Neural progenitor cell (in vitro differentiated cells): ENCODE measurements around the gene PITPNM3. TPM values are rescaled to one million over a fixed set of nuclear protein-coding genes. Genes with fewer than 3 reads are reported as not detected.
A peak's percentile ranks its signal among the peaks of the same experiment; 100 is the strongest.

Source experiments
- DNase-seq: peaks from one replicate; pipeline ENCODE4 v3.0.0-alpha.2; 2016; ENCODE audit warnings: low spot score
- H2AFZ ChIP-seq: fragments of 200-600 bp; sonication (generic); replicated peaks from 2 replicates; pipeline ENCODE4 v1.6.1; 2016; ENCODE audit warnings: antibody characterized with exemption
- H3F3A ChIP-seq: fragments of 200-600 bp; sonication (generic); 2 replicates; pipeline ENCODE4 v1.6.1; 2016; ENCODE audit warnings: antibody characterized with exemption, low read depth
- H3K27ac ChIP-seq: fragments of 200-600 bp; sonication (generic); 2 replicates; pipeline ENCODE4 v1.5.1; 2016; ENCODE audit warnings: mild to moderate bottlenecking
- H3K27me3 ChIP-seq: fragments of 200-600 bp; sonication (generic); 2 replicates; pipeline ENCODE4 v1.6.1; 2016; ENCODE audit warnings: mild to moderate bottlenecking, moderate library complexity
- H3K36me3 ChIP-seq: fragments of 200-600 bp; sonication (generic); 2 replicates; pipeline ENCODE4 v1.5.1; 2016
- H3K4me1 ChIP-seq: fragments of 200-600 bp; sonication (generic); 2 replicates; pipeline ENCODE4 v1.6.1; 2016; ENCODE audit warnings: mixed run types
- H3K4me2 ChIP-seq: fragments of 200-600 bp; sonication (generic); 2 replicates; pipeline ENCODE4 v1.6.1; 2016
- H3K4me3 ChIP-seq: fragments of 200-600 bp; sonication (generic); 2 replicates; pipeline ENCODE4 v1.5.1; 2016
- H3K79me2 ChIP-seq: fragments of 200-600 bp; sonication (generic); 2 replicates; pipeline ENCODE4 v1.6.1; 2016; ENCODE audit warnings: low read depth
- H3K9ac ChIP-seq: fragments of 200-600 bp; sonication (generic); 2 replicates; pipeline ENCODE4 v1.6.1; 2016
- H3K9me3 ChIP-seq: fragments of 200-600 bp; sonication (generic); 2 replicates; pipeline ENCODE4 v1.5.1; 2016; ENCODE audit warnings: low read depth
- H4K20me1 ChIP-seq: fragments of 200-600 bp; sonication (generic); 2 replicates; pipeline ENCODE4 v1.6.1; 2016; ENCODE audit warnings: low read depth
- H3K27ac Mint-ChIP-seq: 3 replicates; pipeline ENCODE4 v1.8.0; 2021; ENCODE audit warnings: mixed read lengths
- H3K27me3 Mint-ChIP-seq: 2 replicates; pipeline ENCODE4 v1.8.0; 2022; ENCODE audit warnings: low read depth, mild to moderate bottlenecking, inconsistent platforms, moderate library complexity, mixed read lengths; ENCODE audit not compliant: insufficient read depth
- H3K36me3 Mint-ChIP-seq: 3 replicates; pipeline ENCODE4 v1.8.0; 2021; ENCODE audit warnings: mixed read lengths
- H3K4me1 Mint-ChIP-seq: 3 replicates; pipeline ENCODE4 v1.8.0; 2021; ENCODE audit warnings: mixed read lengths
- H3K4me3 Mint-ChIP-seq: 3 replicates; pipeline ENCODE4 v1.8.0; 2021; ENCODE audit warnings: mild to moderate bottlenecking, moderate library complexity, mixed read lengths
- H3K9me3 Mint-ChIP-seq: 3 replicates; pipeline ENCODE4 v1.8.0; 2020; ENCODE audit warnings: mixed read lengths
- CTCF ChIP-seq: fragments of 200-600 bp; sonication (generic); IDR thresholded peaks from 2 replicates; pipeline ENCODE4 v1.5.1; 2017; ENCODE audit warnings: antibody characterized with exemption, mild to moderate bottlenecking
- EZH2 ChIP-seq: fragments of 200-600 bp; sonication (generic); IDR thresholded peaks from 2 replicates; pipeline ENCODE4 v1.6.1; 2017; ENCODE audit warnings: antibody characterized with exemption, mild to moderate bottlenecking, moderate library complexity
- EZH2phosphoT487 ChIP-seq: fragments of 200-600 bp; sonication (generic); IDR thresholded peaks from 2 replicates; pipeline ENCODE4 v1.6.1; 2017; ENCODE audit warnings: antibody characterized with exemption
- total RNA-seq: library from RNA; depleted of rRNA; stranded (reverse); fragments of >200 nt; gene quantifications from 2 replicates; pipeline ENCODE4 v1.2.3, GENCODE V29; 2015; ENCODE audit warnings: low replicate concordance

Gene PITPNM3
- total RNA-seq, 1 donor from 2014 or later: 2.8 TPM

- Mint-ChIP-seq H3K27ac (peak overlapping the region; percentile 8), H3K9me3 (peaks cover 2% of the 10 kb centered on the region), H3K27me3 (peaks cover 4% of the 10 kb centered on the region), H3K4me1 (peaks cover 12% of the 10 kb centered on the region), H3K4me3 (no peak overlapping the region), H3K36me3 (no peaks in the 10 kb centered on the region)
- no peaks in the 10 kb centered on the region for H4K20me1 ChIP-seq
- H3K4me1 ChIP-seq: peaks cover 6% of the 10 kb centered on the region
- no peaks in the 10 kb centered on the region for H3K9me3 ChIP-seq
- H3K27ac ChIP-seq: no peak overlapping the region
- H3K4me3 ChIP-seq: no peak overlapping the region
- no peaks in the 10 kb centered on the region for H3K36me3 ChIP-seq
- no peaks in the 10 kb centered on the region for H3K27me3 ChIP-seq
- no peaks in the 10 kb centered on the region for H3K79me2 ChIP-seq
- TF ChIP-seq EZH2: no peak
- no peak for TF ChIP-seq CTCF
- TF ChIP-seq EZH2phosphoT487: no peak
- DNase-seq: no peak
- H3F3A ChIP-seq: no peaks in the 10 kb centered on the region
- no peak overlapping the region for H3K9ac ChIP-seq
- no peak overlapping the region for H3K4me2 ChIP-seq
- no peak overlapping the region for H2AFZ ChIP-seq
Observed at GRCh38 chr17:6503641-6504195, 52.6 kb downstream of the PITPNM3 start.

- DNase-seq: no peak
Observed at GRCh38 chr17:6502871-6503509, 53.4 kb downstream of the PITPNM3 start.

DNA sequence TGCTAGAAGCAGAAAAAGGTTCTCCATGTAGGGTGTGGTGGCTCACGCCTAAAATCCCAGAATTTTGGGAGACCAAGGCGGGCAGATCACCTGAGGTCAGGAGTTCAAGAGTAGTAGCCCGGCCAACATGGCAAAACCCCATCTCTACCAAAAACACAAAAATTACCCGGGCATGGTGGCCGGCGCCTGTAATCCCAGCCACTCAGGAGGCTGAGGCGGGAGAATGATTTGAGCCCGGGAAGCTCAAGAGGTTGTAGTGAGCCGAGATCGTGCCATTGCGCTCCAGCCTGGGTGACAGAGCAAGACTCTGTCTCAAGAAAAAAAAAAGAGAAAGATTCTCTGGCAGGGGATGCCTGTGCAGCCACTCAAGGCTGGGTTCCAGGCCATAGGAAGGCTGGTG is 54.2 kb downstream of the PITPNM3 start:
- no peaks in the 10 kb centered on the region for H3K36me3 ChIP-seq
- no peak for DNase-seq
- Mint-ChIP-seq H3K27me3 (peaks cover 4% of the 10 kb centered on the region), H3K27ac (no peak overlapping the region), H3K9me3 (peaks cover 2% of the 10 kb centered on the region), H3K36me3 (no peaks in the 10 kb centered on the region), H3K4me3 (no peak overlapping the region), H3K4me1 (peaks cover 16% of the 10 kb centered on the region)
- H3K79me2 ChIP-seq: no peaks in the 10 kb centered on the region
- peaks cover 10% of the 10 kb centered on the region for H3K4me1 ChIP-seq
- H3K27ac ChIP-seq: no peak overlapping the region
- TF ChIP-seq EZH2: no peak
- H4K20me1 ChIP-seq: no peaks in the 10 kb centered on the region
- H3K9ac ChIP-seq: no peak overlapping the region
- no peaks in the 10 kb centered on the region for H3F3A ChIP-seq
- H3K27me3 ChIP-seq: no peaks in the 10 kb centered on the region
- no peak overlapping the region for H3K4me2 ChIP-seq
- no peak overlapping the region for H3K4me3 ChIP-seq
- no peaks in the 10 kb centered on the region for H3K9me3 ChIP-seq
- H2AFZ ChIP-seq: no peak overlapping the region

More at GRCh38 chr17:6502871-6503509, 53.4 kb downstream of the PITPNM3 start:
- Mint-ChIP-seq H3K4me3 (no peak overlapping the region), H3K27me3 (peaks cover 4% of the 10 kb centered on the region), H3K27ac (no peak overlapping the region), H3K9me3 (peaks cover 2% of the 10 kb centered on the region), H3K4me1 (peaks cover 16% of the 10 kb centered on the region), H3K36me3 (no peaks in the 10 kb centered on the region)
- Histone ChIP-seq H3K36me3 (no peaks in the 10 kb centered on the region), H3F3A (no peaks in the 10 kb centered on the region), H3K4me1 (peaks cover 4% of the 10 kb centered on the region), H2AFZ (no peak overlapping the region), H3K9me3 (no peaks in the 10 kb centered on the region), H3K4me3 (no peak overlapping the region), H3K79me2 (no peaks in the 10 kb centered on the region), H3K27ac (no peak overlapping the region), H3K27me3 (no peaks in the 10 kb centered on the region), H3K9ac (no peak overlapping the region), H3K4me2 (no peak overlapping the region), H4K20me1 (no peaks in the 10 kb centered on the region)
- no peak for TF ChIP-seq EZH2phosphoT487
- TF ChIP-seq EZH2: no peak
- TF ChIP-seq CTCF: no peak

DNA sequence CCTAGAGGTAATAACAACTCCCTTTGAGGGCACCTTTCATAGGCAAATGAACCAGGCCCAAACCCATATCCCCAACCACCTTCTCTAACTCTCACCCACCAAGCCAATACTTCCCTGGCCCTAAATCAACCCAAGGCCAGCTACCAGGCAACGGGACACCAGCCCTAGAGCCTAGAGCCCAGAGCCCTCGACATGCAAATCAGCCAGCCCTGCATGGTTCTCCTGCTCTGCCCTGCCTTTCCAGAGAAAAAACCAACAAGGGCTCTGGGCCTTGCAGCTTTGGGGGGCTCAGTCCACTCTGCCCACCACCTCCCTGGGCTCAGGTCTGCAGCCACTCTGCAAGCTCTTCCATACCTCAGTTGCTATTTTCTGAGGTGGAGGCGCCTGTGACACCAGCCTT is 55.0 kb downstream of the PITPNM3 start:
- Mint-ChIP-seq H3K9me3 (peaks cover 2% of the 10 kb centered on the region), H3K36me3 (no peaks in the 10 kb centered on the region), H3K27me3 (peaks cover 4% of the 10 kb centered on the region), H3K27ac (no peak overlapping the region), H3K4me3 (no peak overlapping the region), H3K4me1 (peaks cover 23% of the 10 kb centered on the region)
- TF ChIP-seq EZH2 (no peak), CTCF (no peak), EZH2phosphoT487 (no peak)
- H3K79me2 ChIP-seq: no peaks in the 10 kb centered on the region
- no peak overlapping the region for H3K4me3 ChIP-seq
- no peak overlapping the region for H3K4me2 ChIP-seq
- no peaks in the 10 kb centered on the region for H4K20me1 ChIP-seq
- no peaks in the 10 kb centered on the region for H3K36me3 ChIP-seq
- no peak for DNase-seq
- H3K9ac ChIP-seq: no peak overlapping the region
- no peaks in the 10 kb centered on the region for H3K9me3 ChIP-seq
- H3K27ac ChIP-seq: no peak overlapping the region
- no peak overlapping the region for H2AFZ ChIP-seq
- no peaks in the 10 kb centered on the region for H3K27me3 ChIP-seq
- H3K4me1 ChIP-seq: peaks cover 18% of the 10 kb centered on the region
- H3F3A ChIP-seq: peaks cover 8% of the 10 kb centered on the region
